OCI-LY7 (cell line): ENCODE results near the gene CHKA.

Source experiments
- EZH2phosphoT487 ChIP-seq: fragments of 200-600 bp; sonication (generic); IDR thresholded peaks from 2 replicates; pipeline ENCODE4 v1.6.1; 2018; ENCODE audit warnings: low read depth, borderline replicate concordance, mild to moderate bottlenecking, mixed run types, antibody characterized with exemption, low read length, moderate library complexity, mixed read lengths
- TF ChIP-seq, protein P1 (sequence below): fragments of 200-600 bp; sonication (generic); conservative IDR thresholded peaks from 2 replicates; pipeline ENCODE4 v1.5.1; 2014; ENCODE audit warnings: mild to moderate bottlenecking, antibody characterized with exemption, low read length, moderate library complexity, mixed read lengths

DNA sequence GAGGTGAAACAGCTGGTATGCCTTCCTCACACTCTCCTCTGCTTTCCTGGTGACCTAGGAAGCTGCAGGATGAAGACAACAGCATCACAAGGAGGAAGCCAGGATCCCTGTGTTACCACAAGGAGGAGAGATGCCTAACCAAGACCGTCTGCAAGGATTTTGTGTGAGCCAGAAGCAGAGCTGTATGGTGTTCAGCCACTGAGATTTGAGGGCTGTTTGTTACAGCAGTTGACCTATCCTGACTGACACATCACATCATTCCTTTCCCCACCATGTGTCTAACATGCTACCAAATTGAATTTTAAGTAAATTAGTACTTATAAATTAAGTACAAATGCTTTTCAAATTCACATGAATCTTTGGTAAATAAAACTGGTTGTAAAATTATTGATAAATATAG, 8.9 kb upstream of the CHKA start:
- TF ChIP-seq, protein P1, sequence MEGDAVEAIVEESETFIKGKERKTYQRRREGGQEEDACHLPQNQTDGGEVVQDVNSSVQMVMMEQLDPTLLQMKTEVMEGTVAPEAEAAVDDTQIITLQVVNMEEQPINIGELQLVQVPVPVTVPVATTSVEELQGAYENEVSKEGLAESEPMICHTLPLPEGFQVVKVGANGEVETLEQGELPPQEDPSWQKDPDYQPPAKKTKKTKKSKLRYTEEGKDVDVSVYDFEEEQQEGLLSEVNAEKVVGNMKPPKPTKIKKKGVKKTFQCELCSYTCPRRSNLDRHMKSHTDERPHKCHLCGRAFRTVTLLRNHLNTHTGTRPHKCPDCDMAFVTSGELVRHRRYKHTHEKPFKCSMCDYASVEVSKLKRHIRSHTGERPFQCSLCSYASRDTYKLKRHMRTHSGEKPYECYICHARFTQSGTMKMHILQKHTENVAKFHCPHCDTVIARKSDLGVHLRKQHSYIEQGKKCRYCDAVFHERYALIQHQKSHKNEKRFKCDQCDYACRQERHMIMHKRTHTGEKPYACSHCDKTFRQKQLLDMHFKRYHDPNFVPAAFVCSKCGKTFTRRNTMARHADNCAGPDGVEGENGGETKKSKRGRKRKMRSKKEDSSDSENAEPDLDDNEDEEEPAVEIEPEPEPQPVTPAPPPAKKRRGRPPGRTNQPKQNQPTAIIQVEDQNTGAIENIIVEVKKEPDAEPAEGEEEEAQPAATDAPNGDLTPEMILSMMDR = no peak
- no peak for TF ChIP-seq EZH2phosphoT487
